Measurements from ENCODE around the gene GNL1. TPM values are rescaled to one million over a fixed set of nuclear protein-coding genes. Genes with fewer than 3 reads are reported as not detected.

Gene GNL1
- total and polyA plus RNA-seq, 9 of the 15 experiments (the other 6 are each of a cell fraction or from before 2014, with no cell fraction given) = 0.73 to 112 (median 58.0) TPM

- TF ChIP-seq PTRF (tag; IDR thresholded peaks at IDR 0.05) = no peak
- TF ChIP-seq MEF2A (IDR thresholded peaks at IDR 0.05; ENCODE audit: control insufficient read depth, low read depth, low read length) = no peak
- TF ChIP-seq ZNF174 (CRISPR knock-in tag; IDR thresholded peaks at IDR 0.05) = no peak
- TF ChIP-seq, protein P1, sequence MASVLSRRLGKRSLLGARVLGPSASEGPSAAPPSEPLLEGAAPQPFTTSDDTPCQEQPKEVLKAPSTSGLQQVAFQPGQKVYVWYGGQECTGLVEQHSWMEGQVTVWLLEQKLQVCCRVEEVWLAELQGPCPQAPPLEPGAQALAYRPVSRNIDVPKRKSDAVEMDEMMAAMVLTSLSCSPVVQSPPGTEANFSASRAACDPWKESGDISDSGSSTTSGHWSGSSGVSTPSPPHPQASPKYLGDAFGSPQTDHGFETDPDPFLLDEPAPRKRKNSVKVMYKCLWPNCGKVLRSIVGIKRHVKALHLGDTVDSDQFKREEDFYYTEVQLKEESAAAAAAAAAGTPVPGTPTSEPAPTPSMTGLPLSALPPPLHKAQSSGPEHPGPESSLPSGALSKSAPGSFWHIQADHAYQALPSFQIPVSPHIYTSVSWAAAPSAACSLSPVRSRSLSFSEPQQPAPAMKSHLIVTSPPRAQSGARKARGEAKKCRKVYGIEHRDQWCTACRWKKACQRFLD (CRISPR knock-in tag; IDR thresholded peaks at IDR 0.05) = peak; percentile 74; the same call in 1 of the 2 replicates
- 0 out of 2 replicates have a peak, but pooled peaks have one; percentile 14 for TF ChIP-seq STAT5A (IDR thresholded peaks at IDR 0.05; ENCODE audit: borderline replicate concordance, low read length)
- TF ChIP-seq HNRNPH1 (optimal IDR thresholded peaks at IDR 0.05; ENCODE audit: low read depth, low read length) = no peak
- TF ChIP-seq, protein P2, sequence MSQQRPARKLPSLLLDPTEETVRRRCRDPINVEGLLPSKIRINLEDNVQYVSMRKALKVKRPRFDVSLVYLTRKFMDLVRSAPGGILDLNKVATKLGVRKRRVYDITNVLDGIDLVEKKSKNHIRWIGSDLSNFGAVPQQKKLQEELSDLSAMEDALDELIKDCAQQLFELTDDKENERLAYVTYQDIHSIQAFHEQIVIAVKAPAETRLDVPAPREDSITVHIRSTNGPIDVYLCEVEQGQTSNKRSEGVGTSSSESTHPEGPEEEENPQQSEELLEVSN (IDR thresholded peaks at IDR 0.05; ENCODE audit: borderline replicate concordance in 1 of 2, extremely low read depth in 1 of 2, insufficient read depth in 1 of 2, insufficient read length in 1 of 2, low read depth in 1 of 2, low read length in 1 of 2, poor library complexity in 1 of 2, severe bottlenecking in 1 of 2) = peak in 1 of 2 experiments; percentile 40
- TF ChIP-seq ZNF316 (IDR thresholded peaks at IDR 0.05) = no peak
- TF ChIP-seq, protein P3, sequence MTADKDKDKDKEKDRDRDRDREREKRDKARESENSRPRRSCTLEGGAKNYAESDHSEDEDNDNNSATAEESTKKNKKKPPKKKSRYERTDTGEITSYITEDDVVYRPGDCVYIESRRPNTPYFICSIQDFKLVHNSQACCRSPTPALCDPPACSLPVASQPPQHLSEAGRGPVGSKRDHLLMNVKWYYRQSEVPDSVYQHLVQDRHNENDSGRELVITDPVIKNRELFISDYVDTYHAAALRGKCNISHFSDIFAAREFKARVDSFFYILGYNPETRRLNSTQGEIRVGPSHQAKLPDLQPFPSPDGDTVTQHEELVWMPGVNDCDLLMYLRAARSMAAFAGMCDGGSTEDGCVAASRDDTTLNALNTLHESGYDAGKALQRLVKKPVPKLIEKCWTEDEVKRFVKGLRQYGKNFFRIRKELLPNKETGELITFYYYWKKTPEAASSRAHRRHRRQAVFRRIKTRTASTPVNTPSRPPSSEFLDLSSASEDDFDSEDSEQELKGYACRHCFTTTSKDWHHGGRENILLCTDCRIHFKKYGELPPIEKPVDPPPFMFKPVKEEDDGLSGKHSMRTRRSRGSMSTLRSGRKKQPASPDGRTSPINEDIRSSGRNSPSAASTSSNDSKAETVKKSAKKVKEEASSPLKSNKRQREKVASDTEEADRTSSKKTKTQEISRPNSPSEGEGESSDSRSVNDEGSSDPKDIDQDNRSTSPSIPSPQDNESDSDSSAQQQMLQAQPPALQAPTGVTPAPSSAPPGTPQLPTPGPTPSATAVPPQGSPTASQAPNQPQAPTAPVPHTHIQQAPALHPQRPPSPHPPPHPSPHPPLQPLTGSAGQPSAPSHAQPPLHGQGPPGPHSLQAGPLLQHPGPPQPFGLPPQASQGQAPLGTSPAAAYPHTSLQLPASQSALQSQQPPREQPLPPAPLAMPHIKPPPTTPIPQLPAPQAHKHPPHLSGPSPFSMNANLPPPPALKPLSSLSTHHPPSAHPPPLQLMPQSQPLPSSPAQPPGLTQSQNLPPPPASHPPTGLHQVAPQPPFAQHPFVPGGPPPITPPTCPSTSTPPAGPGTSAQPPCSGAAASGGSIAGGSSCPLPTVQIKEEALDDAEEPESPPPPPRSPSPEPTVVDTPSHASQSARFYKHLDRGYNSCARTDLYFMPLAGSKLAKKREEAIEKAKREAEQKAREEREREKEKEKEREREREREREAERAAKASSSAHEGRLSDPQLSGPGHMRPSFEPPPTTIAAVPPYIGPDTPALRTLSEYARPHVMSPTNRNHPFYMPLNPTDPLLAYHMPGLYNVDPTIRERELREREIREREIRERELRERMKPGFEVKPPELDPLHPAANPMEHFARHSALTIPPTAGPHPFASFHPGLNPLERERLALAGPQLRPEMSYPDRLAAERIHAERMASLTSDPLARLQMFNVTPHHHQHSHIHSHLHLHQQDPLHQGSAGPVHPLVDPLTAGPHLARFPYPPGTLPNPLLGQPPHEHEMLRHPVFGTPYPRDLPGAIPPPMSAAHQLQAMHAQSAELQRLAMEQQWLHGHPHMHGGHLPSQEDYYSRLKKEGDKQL (CRISPR knock-in tag; IDR thresholded peaks at IDR 0.05; ENCODE audit: borderline replicate concordance) = no peak
- no peak for TF ChIP-seq ZNF436 (CRISPR knock-in tag; IDR thresholded peaks at IDR 0.05)
- TF ChIP-seq SMAD2 (IDR thresholded peaks at IDR 0.05; ENCODE audit: low read depth, low read length) = no peak
- TF ChIP-seq MCM3 (IDR thresholded peaks at IDR 0.05) = no peak
- no peak for TF ChIP-seq CBX8 (IDR thresholded peaks at IDR 0.05; ENCODE audit: borderline replicate concordance, extremely low read depth, low read depth, low read length, poor library complexity, severe bottlenecking)
Observed at GRCh38 chr6:30541515-30542403, 14.5 kb downstream of the GNL1 start (continued).

All from K562 (cell line).